ENCODE measurements around the gene SLC8A1.

Gene SLC8A1

DNA sequence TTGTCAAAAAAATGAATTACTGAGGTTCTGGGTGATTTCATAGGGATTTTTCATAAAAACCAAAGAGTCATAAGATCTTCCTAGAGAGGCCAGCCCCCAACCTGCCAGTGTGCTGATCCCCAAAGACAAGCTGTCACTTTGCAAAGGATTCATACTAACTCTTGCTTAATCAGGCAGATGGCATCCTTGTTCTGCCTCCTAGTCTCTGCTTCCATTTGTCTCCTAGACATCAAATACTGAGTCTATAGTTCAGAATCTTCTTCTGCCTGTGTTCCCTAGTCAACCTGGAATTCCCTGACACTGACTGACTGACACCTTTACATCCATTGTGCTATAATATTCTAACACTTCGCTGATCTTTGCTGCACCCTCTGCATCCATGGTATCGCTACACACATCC, 84.9 kb downstream of the SLC8A1 start:
- no peak overlapping the region for H3K4me3 ChIP-seq (ENCODE audit: low read depth, low read length)
- TF ChIP-seq, protein P1, sequence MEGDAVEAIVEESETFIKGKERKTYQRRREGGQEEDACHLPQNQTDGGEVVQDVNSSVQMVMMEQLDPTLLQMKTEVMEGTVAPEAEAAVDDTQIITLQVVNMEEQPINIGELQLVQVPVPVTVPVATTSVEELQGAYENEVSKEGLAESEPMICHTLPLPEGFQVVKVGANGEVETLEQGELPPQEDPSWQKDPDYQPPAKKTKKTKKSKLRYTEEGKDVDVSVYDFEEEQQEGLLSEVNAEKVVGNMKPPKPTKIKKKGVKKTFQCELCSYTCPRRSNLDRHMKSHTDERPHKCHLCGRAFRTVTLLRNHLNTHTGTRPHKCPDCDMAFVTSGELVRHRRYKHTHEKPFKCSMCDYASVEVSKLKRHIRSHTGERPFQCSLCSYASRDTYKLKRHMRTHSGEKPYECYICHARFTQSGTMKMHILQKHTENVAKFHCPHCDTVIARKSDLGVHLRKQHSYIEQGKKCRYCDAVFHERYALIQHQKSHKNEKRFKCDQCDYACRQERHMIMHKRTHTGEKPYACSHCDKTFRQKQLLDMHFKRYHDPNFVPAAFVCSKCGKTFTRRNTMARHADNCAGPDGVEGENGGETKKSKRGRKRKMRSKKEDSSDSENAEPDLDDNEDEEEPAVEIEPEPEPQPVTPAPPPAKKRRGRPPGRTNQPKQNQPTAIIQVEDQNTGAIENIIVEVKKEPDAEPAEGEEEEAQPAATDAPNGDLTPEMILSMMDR (IDR thresholded peaks at IDR 0.05; ENCODE audit: low read depth, low read length): no peak

DNA sequence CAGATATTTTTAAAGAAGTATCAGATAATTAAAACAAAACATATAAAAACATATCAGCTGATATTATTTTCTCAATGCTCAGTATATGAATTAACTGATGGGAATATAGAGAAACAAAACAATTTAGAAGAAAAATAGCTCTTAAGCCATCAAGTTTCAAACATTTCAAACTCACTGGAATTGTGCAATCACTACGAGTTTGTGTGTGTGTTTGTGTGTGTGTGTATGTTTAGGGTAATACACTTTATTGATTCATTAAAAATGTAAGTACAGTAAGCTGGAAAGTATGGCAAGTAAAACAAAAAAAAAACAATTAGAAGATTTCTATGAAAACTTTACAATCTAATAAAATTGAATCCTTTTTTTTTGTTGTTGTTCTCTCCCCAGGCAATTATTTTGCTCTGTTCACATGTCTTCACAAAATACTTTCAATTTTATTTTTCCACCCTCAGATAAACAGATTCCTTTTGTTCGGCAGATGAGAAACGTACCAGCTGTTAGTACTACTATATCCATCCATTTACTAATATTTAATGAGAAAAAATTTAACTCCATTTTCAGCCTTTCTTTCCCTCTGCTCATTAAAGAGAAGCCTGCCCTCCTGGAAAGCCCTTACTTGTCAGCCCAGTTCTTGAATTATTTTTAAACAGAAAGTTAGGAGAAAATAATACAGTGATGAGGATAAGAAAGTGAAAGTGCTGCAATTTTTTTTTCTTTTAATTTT, 87.6 kb downstream of the SLC8A1 start:
- peak overlapping the region; percentile 51 for H3K4me3 ChIP-seq (ENCODE audit: low read depth, low read length)
- TF ChIP-seq, protein P1 (IDR thresholded peaks at IDR 0.05; ENCODE audit: low read depth, low read length): no peak

DNA sequence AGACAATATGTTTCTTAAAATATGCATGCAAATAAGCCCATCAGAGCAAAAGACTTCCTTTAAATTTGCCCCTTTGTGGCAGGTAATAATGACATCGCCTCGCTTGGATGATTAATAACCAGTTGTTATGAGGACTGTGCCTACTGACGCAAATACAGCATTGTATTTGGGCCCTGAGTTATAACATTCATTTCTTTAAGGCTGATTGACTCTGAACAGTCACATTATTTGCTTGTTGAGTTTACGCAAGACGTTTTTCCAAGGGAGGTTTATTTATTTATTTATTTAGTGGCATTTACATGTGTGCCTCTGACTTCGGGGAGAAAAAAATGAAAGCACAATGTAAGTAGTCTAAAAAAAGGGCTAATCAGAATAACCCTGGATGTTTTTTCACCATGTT, 88.3 kb downstream of the SLC8A1 start:
- peak overlapping the region; percentile 51 for H3K4me3 ChIP-seq (ENCODE audit: low read depth, low read length)
- TF ChIP-seq, protein P1 (IDR thresholded peaks at IDR 0.05; ENCODE audit: low read depth, low read length): no peak

DNA sequence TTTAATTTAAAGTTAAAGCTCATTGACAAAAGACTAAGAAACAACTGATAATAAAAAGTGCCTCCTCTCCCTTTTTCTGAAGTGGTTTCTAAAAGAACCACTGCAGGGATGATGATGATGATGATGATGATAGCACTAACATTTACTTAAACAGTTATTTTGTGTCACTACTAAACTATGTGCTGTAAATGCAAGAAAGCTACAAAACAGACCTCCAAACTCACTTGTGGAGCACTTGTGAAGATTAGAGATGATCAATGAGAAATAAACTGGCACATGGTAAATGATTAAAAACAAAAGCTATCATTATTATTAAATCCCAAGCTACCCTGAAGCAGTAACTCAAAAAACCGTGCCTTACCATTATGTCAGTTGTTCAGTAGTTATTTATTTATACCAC, 88.7 kb downstream of the SLC8A1 start:
- TF ChIP-seq, protein P1 (IDR thresholded peaks at IDR 0.05; ENCODE audit: low read depth, low read length): no peak
- peak overlapping the region; percentile 51 for H3K4me3 ChIP-seq (ENCODE audit: low read depth, low read length)

DNA sequence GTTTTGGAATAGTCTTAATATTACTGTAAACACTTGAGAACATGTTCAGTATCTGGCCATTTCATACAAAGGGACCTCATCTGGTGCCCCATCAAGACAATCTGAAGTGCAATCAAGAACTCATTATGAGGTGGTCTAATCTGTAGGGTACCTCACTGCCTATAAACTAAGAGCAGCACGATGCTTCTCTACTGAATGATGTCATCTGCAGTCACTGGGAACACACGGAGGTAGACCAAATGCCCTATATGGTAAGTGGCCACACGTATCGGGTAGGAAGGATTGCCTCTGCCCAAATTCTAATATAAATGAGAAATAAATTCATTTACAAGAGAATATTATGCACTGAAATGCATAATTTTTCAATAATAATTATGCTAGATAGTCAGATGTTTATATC, 90.4 kb downstream of the SLC8A1 start:
- no peak overlapping the region for H3K4me3 ChIP-seq (ENCODE audit: low read depth, low read length)
- TF ChIP-seq, protein P1 (IDR thresholded peaks at IDR 0.05; ENCODE audit: low read depth, low read length): no peak

DNA sequence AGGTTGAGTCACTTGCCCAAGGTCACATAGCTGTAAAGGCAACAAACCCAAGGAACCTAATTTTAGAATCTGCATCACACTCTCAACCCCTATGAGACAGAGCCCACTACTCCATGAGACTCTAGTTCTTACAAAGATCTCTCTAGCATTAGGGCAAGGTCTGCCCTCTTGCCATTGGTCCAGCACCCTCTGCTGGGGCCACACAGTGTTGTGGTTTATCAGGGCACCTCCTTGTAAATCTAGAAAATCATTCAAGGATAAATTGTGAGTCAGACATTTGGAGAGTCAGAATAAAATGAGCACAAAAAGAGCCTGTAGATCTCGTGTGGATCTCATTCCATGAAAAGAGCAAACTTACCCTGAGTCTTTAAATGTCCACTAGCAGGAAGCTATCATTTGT, 91.2 kb downstream of the SLC8A1 start:
- TF ChIP-seq, protein P1 (IDR thresholded peaks at IDR 0.05; ENCODE audit: low read depth, low read length): no peak
- no peak overlapping the region for H3K4me3 ChIP-seq (ENCODE audit: low read depth, low read length)

DNA sequence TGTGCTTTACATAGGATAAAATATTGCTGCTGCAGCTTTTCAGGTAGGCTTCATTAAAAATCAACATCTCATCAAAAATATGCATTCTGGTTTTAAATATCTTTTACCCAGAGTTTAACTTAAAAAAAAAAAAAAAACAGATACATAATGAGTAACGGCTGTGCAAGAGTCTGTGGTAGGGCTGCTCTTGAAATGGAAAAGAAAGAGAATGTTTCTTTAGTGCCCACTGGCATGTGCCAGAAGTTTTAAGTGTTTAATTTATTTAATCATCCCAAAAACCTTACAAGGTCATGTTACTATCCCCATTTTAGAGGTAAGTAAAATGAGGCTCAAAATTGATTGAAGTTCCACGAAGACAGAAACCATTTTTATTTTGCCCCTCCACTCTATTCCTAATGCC, 92.1 kb downstream of the SLC8A1 start:
- TF ChIP-seq, protein P1 (IDR thresholded peaks at IDR 0.05; ENCODE audit: low read depth, low read length): no peak
- H3K4me3 ChIP-seq (ENCODE audit: low read depth, low read length): no peak overlapping the region
